ENCODE data around the gene CHST11. TPM values are rescaled to one million over a fixed set of nuclear protein-coding genes. Genes with fewer than 3 reads are reported as not detected.

CHST11 gene
- total RNA-seq, 1 donor from 2014 or later, result 6.0 TPM

DNA sequence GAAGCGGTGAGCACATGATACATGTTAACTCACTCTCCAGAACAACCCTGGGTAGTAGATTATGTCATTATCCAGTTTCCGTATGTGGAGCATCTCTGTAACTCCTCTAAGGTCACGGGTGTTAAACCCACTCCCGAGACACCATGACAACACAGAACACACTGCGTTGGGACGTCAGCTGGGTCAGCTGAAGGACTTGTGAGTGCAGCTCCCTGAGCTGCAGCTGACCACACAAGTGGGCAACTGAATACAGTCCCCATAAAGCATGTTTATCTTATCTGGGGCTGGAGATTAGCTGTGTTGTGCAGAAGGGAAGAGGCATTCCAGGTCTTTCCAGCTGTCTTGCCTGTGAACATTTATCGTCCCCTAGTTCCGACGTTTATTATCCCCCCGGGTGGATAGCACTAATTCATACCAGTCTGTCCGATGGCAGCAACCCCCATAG is 211.5 kb downstream of the CHST11 start:
- peaks cover 63% of the 10 kb centered on the region for H3K4me1 ChIP-seq
- no peaks in the 10 kb centered on the region for H3K27me3 ChIP-seq (ENCODE audit: low read depth)
- intact Hi-C loops (cut with micrococcal nuclease), result no loop called here
- TF ChIP-seq, protein P1, sequence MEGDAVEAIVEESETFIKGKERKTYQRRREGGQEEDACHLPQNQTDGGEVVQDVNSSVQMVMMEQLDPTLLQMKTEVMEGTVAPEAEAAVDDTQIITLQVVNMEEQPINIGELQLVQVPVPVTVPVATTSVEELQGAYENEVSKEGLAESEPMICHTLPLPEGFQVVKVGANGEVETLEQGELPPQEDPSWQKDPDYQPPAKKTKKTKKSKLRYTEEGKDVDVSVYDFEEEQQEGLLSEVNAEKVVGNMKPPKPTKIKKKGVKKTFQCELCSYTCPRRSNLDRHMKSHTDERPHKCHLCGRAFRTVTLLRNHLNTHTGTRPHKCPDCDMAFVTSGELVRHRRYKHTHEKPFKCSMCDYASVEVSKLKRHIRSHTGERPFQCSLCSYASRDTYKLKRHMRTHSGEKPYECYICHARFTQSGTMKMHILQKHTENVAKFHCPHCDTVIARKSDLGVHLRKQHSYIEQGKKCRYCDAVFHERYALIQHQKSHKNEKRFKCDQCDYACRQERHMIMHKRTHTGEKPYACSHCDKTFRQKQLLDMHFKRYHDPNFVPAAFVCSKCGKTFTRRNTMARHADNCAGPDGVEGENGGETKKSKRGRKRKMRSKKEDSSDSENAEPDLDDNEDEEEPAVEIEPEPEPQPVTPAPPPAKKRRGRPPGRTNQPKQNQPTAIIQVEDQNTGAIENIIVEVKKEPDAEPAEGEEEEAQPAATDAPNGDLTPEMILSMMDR (IDR thresholded peaks at IDR 0.05; ENCODE audit: borderline replicate concordance), result no peak
- DNase-seq, result peak; percentile 51
- H3K27ac ChIP-seq (replicated peaks), result peak overlapping the region; percentile 89
- H3K4me3 ChIP-seq, result peak overlapping the region; percentile 39
- H3K36me3 ChIP-seq, result no peaks in the 10 kb centered on the region
- no peaks in the 10 kb centered on the region for H3K9me3 ChIP-seq (replicated peaks)

DNA sequence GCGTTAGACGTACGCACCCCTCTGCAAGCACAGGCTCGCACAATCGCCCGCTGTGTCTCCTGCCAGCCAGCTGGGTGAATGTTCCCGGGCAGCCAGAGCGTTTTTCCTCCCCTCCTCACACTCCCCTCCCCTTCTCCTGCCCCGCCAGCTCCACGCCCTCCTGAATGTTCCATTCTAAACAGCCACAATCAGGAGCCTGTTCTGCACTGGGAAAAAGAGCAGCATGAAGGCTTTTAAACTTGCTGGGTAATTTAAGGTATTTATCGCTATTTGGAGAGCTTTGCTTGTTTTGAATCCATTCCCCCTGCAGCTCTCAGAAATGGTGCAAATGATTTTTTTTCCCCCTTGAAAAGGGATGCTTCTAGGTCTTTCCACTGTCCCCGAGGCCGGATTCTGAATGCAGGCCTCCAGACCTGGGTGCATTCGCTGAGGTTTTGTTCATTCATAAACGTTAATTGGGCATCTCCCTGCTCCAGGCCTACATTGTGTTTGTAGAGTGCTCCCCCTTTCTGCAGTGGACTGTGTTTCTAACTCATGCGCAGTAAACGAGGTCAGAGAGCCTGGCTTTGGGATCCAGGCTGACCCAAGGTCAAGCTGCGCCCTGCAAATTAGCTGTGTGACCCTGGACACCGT is 212.5 kb downstream of the CHST11 start:
- DNase-seq, result peak; percentile 77
- Histone ChIP-seq H3K36me3 (no peaks in the 10 kb centered on the region), H3K27ac (replicated peaks) (peak overlapping the region; percentile 89), H3K27me3 (ENCODE audit: low read depth) (no peaks in the 10 kb centered on the region), H3K9me3 (replicated peaks) (no peaks in the 10 kb centered on the region), H3K4me3 (peak overlapping the region; percentile 39), H3K4me1 (peaks cover 73% of the 10 kb centered on the region)
- intact Hi-C loops (cut with micrococcal nuclease), result no loop called here
- TF ChIP-seq, protein P1 (IDR thresholded peaks at IDR 0.05; ENCODE audit: borderline replicate concordance), result peak; percentile 39

DNA sequence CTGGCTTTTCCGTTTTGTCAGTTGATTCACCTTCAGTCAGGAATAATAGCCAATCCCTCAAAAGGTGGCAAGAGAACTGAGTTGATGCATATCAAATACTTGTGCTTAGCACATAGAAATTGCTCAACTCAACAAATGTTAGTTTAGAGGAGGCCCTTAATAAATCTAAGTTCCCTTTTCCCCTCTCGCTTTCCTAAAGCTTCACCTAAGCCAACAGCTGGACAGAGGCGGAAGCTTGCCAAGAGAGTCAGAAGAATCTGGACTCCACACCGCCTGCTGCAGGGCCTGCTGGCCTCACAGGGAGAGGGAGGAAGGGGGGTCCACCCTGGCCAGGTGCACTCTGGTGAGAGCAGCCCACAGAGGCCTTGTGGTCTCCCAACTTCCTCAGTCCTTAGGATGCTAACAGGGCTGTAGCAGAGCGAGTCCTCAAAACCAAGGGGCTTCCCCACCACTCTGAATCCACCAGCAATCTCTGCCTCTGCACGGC is 213.1 kb downstream of the CHST11 start:
- DNase-seq, result peak; percentile 59
- TF ChIP-seq, protein P1 (IDR thresholded peaks at IDR 0.05; ENCODE audit: borderline replicate concordance), result no peak
- Histone ChIP-seq H3K4me3 (peak overlapping the region; percentile 39), H3K36me3 (no peaks in the 10 kb centered on the region), H3K27me3 (ENCODE audit: low read depth) (no peaks in the 10 kb centered on the region), H3K9me3 (replicated peaks) (no peaks in the 10 kb centered on the region), H3K27ac (replicated peaks) (peak overlapping the region; percentile 89), H3K4me1 (peaks cover 74% of the 10 kb centered on the region)
- intact Hi-C loops (cut with micrococcal nuclease), result no loop called here

DNA sequence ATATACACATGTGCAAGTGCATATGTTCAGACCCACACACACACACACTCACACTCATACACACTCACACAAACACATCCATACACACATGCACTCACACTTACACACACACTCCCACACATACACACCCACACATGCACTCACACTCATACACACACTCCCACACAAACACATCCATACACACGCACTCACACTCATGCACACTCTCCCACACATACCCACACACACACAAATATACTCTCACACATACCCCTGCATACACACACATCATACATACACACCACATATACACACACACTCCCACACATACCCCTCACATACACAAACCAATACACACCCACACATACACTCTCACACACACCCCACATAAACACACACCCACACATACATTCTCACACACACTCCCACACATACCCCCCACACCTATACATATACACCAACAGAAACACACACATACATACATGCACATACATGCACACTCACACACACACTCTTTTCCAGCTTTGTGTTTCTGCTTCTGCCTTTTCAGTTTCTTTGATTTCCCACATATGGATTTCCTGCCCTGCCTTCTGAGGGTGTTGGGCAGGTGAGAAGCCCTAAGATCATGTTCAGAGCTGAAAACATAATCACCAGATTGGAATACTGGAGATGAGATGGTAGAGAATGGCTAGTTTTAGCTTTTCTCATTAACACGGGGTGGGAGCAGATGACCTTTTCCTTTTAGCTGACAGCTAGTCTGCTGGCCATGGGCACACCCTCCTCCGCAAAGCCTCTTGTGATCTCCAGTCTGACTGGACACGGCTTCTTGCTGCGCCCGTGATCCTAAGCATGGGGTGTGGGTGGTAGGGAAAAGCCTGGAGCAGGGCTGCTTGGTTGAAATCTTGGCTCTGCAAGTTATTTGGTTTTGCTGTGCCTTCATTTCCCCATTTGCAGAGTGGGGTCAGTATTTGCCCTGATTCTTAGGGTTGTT is 214.0 kb downstream of the CHST11 start:
- Histone ChIP-seq H3K27me3 (ENCODE audit: low read depth) (no peaks in the 10 kb centered on the region), H3K9me3 (replicated peaks) (no peaks in the 10 kb centered on the region), H3K4me1 (peaks cover 74% of the 10 kb centered on the region), H3K36me3 (no peaks in the 10 kb centered on the region), H3K27ac (replicated peaks) (peak overlapping the region; percentile 89), H3K4me3 (no peak overlapping the region)
- intact Hi-C loops (cut with micrococcal nuclease), result no loop called here
- DNase-seq, result no peak
- TF ChIP-seq, protein P1 (IDR thresholded peaks at IDR 0.05; ENCODE audit: borderline replicate concordance), result no peak

DNA sequence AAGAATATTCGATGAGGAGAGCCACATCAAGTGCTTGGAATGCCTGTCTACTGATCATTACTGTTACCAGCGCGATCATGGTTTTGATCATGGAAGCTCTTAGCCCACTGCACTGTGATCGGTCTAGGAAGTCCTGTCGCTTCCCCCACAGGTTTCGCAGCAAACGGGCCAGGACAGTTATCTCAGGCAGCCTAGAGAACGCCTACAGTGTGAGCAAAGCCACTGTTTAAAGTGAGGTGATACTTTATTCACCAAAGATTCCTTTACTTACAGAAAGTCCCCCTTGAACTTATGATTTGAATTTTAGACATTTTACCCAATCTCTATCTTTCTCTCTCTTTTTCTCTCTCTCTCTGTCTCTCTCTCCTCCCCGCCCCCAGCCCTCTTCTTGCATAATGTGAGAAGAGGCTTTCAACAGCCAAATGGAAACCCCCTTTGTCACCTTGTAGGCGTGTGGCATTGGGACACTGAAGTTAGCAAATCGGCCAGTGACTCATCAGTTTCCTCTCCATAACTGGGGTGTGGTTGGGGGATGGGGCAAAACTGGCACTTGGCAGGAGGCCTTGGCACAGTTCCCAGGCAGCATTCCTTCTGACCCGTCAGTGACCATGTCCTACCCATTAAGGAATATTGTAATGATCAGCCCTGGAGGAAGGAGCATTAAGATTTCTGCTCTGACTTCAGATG is 214.8 kb downstream of the CHST11 start:
- intact Hi-C loops (cut with micrococcal nuclease), result no loop called here
- Histone ChIP-seq H3K27me3 (ENCODE audit: low read depth) (no peaks in the 10 kb centered on the region), H3K27ac (replicated peaks) (peak overlapping the region; percentile 79), H3K9me3 (replicated peaks) (no peaks in the 10 kb centered on the region), H3K4me3 (no peak overlapping the region), H3K4me1 (peaks cover 74% of the 10 kb centered on the region), H3K36me3 (no peaks in the 10 kb centered on the region)
- TF ChIP-seq, protein P1 (IDR thresholded peaks at IDR 0.05; ENCODE audit: borderline replicate concordance), result no peak
- DNase-seq, result peak; percentile 81

Measured in left ventricle myocardium inferior (tissue), 1 donor.